ENCODE results near the gene AGAP3.

GRCh38 chr7:151125846-151126481, 39.7 kb downstream of the AGAP3 start:
- TF ChIP-seq CTCF (IDR thresholded peaks at IDR 0.05) = no peak
- no peak for TF ChIP-seq POLR2A (IDR thresholded peaks at IDR 0.05)

All from testis (tissue), 2 donors.